Prostate gland (tissue), 2 donors: ENCODE data around the gene AKT3.

Source experiments
- POLR2A ChIP-seq: fragments of 450-650 bp; IDR thresholded peaks from one replicate; pipeline ENCODE4 v1.6.1; 2016; ENCODE audit warnings: antibody characterized with exemption, mild to moderate bottlenecking
- POLR2AphosphoS5 ChIP-seq: sonication (generic); formaldehyde crosslinking; IDR thresholded peaks from one replicate; pipeline ENCODE4 v1.6.1; 2017; ENCODE audit warnings: antibody characterized with exemption
- TF ChIP-seq, protein P1 (sequence below), 4 experiments: fragments of 200-600 bp in 2 of 4; fragments of 450-650 bp in 2 of 4; sonication (generic) in 2 of 4; IDR thresholded peaks; 1 replicate in 3 of 4; 2 replicates in 1 of 4; pipeline ENCODE4 v1.5.1; 2016 to 2019; ENCODE audit warnings: antibody characterized with exemption in 4 of 4, mild to moderate bottlenecking in 2 of 4, moderate library complexity in 2 of 4

DNA sequence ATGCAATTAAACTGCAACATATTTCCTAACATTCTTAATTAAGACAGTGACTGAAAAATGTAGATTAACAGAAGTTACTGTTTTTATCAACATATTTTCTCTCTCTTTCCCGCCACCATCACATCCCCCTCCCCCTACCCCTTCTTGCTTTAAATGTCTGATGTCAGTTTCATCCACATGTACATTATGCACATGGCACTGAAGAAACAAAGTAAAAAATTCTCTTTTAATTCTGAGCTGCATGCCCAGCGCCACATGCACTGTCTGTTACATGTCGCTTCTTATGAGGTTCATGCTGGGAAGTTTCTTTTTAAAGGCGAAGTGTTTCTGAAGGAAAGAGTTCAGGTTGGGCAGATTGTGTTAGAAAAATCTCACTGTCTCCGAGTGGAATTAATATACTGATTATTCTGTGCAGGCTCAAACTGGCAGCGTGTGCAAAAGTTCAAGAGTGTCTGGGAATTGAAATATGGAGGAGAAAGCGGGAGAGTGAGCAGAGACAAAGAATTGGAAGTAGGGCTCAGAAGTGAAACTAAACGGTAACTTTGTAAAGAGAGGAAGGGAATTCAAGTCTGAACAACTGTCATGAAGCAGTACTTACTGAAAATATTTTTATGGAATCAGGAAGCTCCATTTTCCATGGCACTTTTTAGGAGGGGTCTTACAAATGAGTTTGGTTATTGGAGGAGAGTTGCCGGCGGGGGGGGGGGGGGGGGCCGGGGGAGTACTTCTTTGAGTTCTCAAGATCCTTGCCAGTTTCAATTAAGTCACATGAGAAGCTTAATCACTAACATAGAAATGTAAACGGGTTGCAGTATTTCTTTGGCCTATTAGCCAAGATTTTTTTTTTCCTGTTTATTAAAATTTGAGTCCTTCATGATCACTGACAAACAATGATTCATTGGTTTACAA lies 376.6 kb downstream of the AKT3 start:
- TF ChIP-seq, protein P1, sequence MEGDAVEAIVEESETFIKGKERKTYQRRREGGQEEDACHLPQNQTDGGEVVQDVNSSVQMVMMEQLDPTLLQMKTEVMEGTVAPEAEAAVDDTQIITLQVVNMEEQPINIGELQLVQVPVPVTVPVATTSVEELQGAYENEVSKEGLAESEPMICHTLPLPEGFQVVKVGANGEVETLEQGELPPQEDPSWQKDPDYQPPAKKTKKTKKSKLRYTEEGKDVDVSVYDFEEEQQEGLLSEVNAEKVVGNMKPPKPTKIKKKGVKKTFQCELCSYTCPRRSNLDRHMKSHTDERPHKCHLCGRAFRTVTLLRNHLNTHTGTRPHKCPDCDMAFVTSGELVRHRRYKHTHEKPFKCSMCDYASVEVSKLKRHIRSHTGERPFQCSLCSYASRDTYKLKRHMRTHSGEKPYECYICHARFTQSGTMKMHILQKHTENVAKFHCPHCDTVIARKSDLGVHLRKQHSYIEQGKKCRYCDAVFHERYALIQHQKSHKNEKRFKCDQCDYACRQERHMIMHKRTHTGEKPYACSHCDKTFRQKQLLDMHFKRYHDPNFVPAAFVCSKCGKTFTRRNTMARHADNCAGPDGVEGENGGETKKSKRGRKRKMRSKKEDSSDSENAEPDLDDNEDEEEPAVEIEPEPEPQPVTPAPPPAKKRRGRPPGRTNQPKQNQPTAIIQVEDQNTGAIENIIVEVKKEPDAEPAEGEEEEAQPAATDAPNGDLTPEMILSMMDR (IDR thresholded peaks at IDR 0.05): no peak
- TF ChIP-seq POLR2A: no peak
- TF ChIP-seq POLR2AphosphoS5: no peak
